NB4 (cell line): Measurements from ENCODE around the gene CTBP2.

Source experiments
- CTCF ChIP-seq: IDR thresholded peaks from one replicate; pipeline ENCODE4 v1.5.1; 2012; ENCODE audit warnings: low read depth, low read length
- MAX ChIP-seq: IDR thresholded peaks from 2 replicates; pipeline ENCODE4 v1.6.1; 2011; ENCODE audit warnings: low read depth, low read length
- MYC ChIP-seq: IDR thresholded peaks from 2 replicates; pipeline ENCODE4 v1.6.1; 2011; ENCODE audit warnings: low read depth, low read length
- POLR2A ChIP-seq: IDR thresholded peaks from 2 replicates; pipeline ENCODE4 v1.6.1; 2011; ENCODE audit warnings: mild to moderate bottlenecking; ENCODE audit not compliant: insufficient read length; ENCODE audit errors: extremely low read depth

GRCh38 chr10:125137601-125138438 lies 22.5 kb downstream of the CTBP2 start:
- TF ChIP-seq CTCF (no peak), POLR2A (no peak), MYC (no peak), MAX (no peak)
